NCI-H774 (cell line): Measurements from ENCODE around the gene FUT7.
"Not testable (repeated sequence)": the region's sequence is repeated elsewhere in the genome, so short reads cannot be mapped to it uniquely, and the experiment has no call there.

ENCODE experiments used
- DNase-seq: peaks from one replicate; lab custom pipeline; 2025; lab: John Stamatoyannopoulos, UW

The FUT7 gene

DNA sequence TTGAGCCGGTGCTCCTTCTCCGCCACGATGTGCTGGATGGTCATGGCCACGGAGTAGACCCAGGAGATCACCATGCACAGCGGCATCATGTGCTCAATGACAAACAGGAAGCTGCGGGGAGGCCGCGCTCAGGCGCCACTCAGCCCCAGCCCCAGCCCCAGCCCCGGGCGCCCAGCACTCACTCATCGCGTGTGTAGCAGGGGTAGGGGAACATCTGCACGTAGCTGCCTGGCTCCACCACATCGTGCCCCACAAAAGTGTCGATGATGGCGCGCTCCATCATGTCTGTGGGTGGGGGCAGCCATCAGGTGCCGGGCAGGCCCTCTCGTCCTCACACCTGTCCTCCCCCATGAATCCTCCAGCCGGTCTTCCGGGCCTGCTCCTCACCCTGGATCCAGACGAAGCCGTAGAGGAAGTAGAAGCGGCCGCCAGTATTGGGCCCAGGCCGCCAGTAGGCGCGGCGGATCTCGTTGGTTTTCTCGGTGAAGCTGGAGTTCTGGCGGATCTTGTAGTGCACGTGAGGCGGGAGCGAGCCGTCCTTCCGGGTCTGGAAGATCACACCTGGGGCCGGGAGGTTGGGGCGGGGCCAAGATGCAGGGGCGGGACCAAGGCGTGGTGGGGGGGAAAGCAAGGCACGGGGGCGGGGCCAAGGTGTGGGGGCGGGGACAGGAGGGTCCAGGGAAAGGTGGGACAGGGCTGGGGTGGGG is 13.9 kb downstream of the FUT7 start:
- DNase-seq = no peak

DNA sequence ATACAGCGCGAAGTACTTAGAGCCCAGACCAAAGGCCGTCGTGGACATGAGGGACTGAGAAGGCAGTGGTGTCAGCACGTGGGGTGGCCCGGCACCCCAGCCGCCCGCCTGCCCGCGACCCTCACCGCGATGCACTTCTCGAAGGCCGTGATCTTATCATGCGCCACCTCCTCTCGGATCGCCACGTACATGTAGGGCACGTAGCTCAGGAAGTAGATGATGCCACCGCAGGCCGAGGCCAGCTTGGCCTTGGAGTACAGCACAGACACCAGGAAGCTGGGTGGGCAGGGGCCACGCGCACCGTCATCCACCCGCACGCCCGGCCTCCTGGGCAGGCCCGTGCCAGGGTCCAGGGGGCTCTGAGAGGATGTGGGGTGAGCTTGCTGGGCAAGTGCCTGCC is 14.8 kb downstream of the FUT7 start:
- DNase-seq = no peak

DNA sequence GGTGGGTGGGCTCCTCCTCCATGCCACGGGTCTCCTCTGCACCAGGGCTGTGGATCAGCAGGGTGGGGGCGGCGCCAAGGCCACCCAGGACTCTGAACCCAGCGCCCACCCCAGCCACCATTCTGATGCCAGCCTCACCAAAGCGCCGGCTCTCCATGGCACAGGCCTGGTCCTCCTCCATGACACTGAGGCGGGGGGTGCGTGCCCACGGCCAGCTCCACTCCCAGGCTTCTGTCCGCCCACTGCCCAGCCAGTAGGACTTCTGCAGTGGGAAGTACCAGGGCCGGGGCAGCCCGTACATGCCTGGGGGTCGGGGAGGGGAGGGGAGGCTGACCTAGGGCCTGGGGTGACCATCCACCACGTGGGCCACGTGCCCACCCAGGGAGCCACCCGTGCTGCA is 15.5 kb downstream of the FUT7 start:
- no peak for DNase-seq

DNA sequence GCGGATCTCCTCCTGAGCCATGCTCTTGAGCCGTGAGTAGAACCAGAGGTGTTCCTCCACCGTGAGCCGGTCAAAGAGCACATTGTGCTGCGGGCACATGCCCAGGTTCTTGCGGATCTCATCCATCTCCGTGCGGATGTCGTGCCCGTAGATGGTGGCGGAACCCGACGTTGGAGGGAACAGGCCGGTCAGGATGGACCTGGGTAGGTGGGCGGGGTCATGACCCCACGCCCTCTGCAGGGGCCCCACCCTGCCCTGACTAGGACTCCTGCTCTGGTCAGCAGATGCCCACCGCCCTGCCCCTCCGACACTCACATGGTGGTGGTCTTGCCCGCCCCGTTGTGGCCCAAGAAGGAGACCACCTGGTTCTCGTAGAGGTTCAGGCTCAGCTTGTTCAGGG is 15.9 kb downstream of the FUT7 start:
- no peak for DNase-seq

DNA sequence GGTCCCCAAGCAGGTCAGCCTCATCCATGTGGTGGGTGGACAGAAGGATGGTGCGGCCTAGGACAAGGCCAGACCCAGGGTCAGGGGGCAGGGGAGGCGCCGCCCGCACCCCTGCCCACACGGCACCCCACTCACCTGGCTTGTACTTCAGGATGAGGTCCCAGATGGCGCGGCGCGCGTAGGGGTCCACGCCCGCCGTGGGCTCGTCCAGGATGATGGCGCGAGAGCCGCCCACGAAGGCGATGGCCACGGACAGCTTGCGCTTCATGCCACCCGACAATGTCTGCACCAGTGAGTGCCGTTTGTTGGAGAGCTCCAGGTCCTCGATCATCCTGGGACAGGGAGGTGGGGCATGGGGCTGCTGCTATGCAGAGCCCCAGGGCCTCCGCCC is 16.4 kb downstream of the FUT7 start:
- no peak for DNase-seq

DNA sequence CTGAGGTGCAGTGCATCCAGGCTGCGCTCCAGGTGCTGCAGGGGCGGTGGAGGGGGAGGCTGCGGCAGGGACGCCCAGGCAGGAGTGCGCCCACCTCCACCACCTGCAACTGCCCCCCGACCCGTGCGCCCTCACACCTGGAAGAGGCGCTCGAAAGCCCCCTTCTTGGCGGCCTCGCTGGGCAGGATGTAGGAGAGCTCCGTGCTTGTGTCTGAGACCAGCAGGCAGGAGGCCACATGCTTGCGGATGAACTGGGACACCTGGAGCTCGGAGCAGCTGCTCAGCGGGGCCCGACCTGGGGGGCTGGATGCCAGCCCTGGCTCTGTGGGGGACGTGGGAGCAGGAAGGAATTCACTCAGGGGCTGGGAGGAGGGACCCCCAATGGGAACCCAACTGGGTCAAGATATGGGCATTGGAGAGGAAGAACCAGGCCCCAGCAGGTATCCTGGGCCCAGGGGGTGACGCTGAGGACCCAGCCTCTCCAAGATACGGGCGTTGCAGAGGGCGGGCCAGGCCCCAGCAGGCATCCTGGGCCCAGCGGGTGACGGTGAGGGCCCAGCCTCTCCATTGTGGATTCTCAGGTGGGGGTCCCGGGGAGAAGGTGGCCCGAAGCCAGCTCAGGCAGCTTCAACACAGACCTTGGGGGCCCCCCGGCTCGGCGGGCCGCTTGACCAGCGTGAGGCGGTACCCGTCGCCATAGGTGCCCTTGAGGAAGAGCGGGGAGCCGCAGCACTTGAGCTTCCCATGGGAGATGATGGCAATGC is 16.9 kb downstream of the FUT7 start:
- no peak for DNase-seq

DNA sequence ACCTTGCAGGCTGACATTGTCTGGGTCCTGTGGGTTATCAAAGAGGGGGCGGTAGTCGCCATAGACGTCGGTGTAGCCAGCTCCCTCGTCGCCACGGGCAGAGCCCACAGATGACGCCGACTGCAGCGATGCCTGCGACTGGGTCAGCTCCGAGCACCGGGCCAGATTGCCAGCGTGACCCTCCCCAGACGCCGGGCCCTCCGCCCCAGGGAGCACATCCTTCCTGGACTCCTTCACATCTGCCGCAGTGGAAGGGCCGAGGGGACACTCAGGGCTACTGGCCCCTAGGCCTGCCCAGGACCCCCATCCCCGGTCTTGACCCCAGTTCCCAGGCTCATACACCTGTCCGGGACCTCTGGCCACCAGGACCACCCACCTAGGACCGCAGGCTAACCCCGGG is 17.7 kb downstream of the FUT7 start:
- no peak for DNase-seq

DNA sequence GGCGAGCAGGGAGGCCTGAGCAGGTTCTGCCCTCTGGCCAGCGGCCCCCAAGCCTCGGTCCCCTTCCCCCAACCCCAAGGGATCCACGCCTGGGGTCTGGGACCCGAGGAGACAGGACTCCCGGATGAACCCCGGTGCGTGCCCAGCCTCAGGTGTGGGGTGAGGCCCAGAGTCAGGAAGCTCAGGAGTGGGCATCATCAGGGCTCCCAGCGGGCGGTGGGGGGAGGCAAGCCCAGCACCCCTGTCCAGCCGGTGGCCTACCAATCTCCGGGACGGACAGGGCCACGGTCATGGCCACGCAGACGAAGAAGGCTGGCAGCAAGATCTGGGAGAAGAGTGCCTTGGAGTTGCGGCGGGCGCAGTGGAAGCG is 18.3 kb downstream of the FUT7 start:
- no peak for DNase-seq

DNA sequence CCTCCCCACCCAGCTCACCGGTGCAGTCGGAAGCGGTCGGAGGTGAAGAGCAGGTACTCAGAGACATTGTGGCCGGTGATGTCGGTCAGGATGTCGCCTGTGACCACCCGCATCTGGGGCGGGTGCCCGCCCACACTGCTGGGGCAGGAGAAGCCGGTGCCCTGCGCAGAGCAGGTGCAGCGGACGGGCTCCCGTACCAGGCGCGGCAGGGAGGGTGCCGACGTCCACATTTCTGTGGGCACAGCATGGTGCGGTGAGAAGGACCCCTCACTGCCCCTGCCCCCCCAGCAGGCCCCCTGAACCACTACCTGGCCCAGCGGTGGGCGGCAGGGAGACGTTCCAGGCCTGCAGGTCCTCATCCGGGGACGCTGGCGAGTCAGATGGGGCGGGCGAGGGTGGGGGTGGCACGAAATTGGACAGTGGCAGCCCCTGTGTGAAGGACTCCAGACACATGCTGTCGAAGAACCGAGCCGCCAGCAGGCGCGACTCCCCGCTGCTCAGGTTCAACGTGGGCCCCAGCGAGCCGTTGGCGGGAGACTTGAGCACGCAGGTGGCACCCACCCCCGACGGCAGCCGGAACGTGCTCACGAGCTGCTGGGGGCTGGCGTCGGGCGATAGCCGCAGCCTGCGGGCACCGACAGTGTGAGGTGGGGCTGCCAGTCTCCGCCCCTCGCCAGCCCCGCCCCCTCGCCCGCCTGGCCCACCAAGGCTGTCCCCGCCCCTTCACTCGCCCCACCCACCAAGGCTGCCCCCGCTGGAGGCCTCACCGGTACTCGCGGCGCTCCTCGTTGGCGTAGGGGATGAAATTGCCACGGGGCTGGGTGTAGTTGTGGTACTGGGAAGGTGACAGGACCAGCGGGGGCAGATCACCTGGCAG is 19.0 kb downstream of the FUT7 start:
- no peak for DNase-seq

DNA sequence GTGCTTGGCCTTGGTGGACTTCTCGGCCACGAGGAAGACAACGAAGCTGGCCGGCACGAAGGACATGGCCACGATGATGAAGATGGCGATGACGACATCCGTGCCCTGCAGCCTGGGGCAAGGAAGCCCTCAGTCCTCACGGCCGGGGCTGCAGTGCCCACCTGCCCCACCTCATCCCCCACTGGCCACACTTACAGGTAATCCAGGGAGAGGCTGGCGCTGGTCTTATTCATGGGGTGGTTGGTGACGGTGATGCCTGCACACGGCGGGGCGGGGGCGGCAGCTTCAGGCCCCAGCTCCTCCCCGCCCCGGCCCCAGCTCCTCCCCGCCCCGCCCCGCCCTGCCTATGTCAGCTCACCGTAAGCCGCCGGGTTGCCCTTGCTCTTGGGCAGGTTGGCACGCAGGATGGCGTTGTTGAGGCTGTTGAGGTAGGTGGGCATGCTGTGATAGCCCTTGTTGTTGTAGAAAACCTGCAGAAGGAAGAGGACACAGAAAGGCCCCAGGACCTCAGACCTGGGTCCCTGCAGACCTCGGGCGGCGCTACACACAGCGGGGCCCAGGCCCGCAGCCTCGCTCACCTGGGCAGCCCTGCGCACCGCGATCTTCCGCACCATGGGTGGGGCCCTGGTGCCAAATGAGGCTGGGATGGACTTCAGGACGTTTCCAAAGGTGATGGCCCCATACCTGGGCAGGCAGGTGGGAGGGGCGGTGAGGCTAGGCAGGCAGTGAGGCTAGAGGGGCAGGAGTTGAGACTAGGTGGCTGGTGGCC is 19.8 kb downstream of the FUT7 start:
- no peak for DNase-seq

DNA sequence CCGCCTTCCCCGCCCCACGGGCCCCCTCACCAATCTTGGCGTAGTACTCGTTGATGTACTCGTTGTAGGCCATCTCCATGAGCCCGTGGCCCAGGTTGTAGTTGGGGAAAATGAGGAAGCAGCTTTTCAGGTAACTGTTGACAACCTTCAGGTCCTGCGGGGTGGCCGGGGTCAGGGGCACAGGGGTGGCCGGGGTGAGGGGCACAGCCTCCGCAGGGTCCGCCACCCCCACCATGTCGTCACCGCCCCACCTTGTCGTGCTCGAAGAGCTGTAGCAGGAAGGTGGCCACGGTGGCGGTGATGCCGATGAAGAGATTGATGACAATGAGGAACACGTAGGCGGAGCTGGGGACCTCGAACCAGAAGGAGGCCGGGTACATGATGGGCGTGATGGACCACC is 20.7 kb downstream of the FUT7 start:
- no peak for DNase-seq

DNA sequence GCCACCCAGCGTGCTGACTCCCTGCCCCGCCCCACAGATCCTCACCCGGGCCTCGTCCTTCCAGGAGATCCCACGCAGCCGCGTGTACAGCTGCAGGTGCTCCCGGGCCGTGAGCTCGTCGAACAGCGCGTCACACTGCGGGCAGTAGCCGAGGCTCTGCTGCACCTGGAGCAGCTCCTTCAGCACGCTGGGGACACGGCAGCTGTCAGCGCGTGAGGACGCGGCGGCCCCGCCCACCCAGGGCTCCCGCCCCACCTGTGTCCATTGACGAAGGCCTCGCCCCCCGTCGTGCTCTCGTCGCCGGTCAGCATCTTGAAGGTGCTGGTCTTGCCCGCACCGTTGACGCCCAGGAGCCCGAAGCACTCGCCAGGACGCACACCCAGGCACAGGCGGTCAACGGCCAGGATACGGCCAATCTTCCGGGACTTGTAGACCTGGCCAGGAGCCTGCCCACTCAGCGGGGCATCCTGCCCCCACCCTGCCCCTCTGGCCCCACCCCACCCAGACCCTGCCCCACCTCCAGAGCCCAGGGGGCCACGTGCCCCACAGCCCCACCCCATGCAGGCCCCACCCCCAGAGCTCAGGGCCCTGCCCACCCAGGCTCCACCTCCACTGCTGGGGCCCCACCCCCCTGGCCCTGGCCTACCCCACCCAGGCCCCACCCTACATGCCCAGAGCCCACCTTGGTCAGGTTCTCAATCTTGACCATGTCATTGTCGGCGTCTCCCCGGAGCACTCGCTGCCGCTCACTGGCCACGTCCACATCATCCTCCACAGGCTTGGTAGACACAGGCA is 21.8 kb downstream of the FUT7 start:
- no peak for DNase-seq

DNA sequence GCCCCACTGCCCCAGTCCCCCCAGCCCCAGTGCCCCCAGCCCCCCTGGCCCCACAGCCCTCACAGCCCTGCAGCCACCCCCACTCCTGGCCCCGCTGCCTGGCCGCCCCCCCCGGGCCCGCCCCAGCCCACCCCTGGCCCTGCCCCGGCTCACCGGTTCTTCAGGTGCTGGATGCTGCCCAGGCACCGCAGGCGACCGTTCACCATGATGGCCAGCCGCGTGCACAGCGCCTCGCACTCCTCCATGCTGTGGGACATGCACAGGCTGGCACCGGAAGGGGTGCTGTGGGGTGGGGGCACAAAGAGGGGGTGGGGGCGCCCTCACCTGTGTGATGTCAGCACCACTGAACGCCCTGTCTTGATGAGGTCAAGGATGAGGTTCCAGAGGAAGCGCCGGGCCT is 22.7 kb downstream of the FUT7 start:
- DNase-seq = no peak

DNA sequence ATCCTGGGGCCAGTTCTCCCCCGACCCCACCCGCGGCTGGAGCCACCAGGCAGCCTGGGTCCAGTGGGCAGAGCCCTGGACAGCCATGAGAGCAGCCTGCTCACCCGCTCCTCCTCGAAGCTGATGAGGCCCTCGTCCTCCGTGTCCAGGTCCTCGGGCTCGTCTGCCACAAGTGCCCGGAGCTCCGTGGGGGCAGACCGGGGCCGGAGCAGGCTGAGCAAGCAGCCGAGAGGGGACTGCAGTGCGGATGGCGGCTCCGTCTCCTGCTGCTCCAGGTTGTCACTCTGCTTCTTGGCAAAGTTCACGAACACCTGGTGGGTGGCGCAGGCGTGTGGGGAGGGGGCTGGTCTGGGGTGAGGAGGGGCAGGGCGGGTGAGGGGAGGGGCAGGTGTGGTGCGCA is 23.6 kb downstream of the FUT7 start:
- no peak for DNase-seq

DNA sequence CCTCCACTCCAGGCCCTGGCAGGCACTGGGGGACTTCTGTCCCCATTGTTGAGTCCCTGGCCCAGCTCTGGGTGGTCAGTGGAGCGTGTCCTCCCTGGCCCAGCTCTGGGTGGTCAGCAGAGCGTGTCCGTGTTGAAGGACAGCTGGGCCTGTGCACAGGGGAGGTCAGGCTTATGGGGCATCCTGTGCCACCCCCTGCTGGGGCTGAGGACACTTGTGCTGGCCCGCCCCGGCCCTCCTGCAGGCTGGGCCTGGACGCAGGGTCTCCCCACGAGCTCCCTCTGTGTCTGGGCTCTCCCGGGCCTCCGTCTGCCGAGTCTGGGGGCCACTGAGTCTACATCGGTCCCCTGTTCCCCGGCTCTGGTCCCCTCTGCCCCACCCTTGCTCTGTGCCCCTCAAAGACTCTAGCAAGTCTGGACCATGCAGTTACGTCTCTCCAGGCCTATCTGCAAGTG is 24.0 kb downstream of the FUT7 start:
- DNase-seq = no peak

DNA sequence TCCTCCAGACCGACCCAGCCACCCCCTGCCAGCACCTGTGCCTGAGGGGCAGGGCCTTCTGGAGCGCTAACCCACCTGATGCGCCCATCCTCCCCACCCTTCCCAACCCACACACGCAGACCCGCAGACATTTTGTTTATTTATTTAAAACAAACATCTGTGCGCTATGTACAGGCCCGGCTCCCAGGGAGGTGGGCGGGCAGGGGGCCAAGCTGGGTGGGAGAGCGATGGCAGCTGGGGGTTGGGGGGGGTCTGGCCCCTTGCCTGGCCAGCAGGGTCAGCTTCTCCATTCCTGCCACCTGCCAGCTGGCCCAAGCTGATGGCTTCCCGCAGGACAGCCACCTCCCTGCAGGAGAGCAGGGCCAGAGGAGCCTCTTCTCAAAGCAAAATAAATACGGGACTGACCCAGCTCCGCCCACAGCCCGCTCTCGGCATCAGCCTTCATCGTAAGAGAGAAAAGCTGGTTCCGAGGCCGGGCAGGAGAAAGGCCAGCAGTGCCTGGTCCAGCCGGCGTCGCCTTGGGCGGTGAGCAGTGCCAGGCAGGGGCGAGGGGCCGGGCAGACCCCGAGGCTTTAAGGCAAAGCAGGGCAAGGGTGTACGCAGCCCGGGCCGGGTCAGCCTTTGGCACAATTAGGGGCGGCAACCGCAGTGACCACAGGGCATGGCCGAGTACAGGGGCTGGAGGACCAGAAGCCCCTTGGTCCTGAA is 24.6 kb downstream of the FUT7 start:
- no peak for DNase-seq

DNA sequence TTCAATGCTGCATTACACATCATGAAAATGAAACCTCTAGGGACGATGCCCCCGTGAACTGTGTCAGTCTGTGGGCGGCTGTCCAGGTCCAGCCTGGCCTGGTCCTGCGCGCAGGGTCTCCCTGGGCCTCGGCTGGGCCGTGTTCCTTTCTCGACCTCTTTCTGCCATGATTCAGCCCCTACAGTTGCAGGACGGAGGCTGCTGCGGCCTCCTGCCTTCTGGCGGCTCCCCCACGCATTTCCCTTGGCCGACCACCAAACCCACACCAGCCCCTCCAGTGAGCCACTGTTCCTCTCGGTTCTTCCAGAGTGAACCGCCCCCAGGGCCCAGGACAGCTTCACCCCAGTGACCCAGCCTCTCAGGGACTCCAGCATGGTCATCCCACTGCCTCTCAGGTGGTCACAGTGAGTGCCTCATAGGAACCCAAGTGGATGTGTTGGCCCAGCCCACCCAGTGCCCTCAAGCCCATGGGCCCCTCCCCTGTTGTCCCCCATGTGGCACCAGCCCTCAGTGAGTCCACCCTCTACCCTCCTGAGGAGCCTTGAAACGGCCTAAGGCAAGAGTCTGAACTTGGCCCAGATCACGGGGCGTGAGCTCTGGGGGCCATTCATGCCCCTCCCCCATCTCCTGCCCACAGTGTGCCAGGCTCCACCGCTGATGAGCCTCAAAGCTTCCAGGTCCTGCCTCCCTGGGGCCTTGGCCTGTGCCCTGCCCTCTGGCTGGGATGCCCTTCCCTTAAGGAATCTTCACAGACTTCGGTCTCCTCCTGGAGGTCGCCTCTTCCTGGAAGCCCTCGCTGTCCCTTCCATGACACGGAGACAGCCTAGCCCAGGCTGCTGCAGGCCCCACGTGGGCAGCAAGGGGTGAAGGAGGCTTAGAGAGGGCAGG is 25.5 kb downstream of the FUT7 start:
- DNase-seq = no peak

DNA sequence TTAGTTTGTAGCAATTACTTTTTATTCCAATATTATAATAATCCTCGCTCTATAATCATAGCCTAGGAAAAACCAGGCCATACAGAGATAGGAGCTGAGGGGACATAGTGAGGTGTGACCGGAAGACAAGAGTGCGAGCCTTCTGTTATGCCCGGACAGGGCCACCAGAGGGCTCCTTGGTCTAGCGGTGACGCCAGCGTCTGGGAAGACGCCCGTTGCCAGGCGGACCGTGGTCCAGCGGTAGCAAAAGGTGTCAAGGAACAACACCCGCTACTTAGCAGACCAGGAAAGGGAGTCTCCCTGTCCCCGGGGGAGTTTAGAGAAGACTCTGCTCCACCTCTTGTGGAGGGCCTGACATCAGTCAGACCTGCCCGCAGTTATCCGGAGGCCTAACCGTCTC is 27.6 kb downstream of the FUT7 start:
- DNase-seq = not testable (repeated sequence)

DNA sequence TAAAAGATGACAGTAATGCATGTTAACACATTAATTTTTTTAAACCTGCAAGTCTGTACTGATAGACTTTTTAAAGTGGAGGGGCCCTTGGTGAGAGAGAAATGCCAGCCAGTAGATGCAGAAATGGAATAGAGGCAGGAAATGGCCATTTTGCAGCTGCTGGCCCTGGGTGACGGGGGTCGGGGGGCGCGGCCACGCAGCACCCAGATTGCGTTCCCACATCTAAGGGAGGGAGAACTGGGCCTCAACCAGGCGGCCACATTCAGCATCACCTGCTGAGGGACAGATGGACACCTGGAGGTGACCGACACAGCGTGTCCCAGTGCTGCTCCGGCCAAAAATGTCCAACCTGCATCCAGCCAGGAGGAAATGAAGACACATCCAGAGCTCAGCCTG is 29.2 kb downstream of the FUT7 start:
- no peak for DNase-seq
